SHP77 (cell line): ENCODE measurements around the gene ZBTB42.

Source experiments
- DNase-seq, 2 experiments: peaks; one replicate each; lab custom pipeline; 2025; lab: John Stamatoyannopoulos, UW

ZBTB42 gene

GRCh38 chr14:104782808-104783139 is 18.1 kb upstream of the ZBTB42 start:
- no peak for DNase-seq

GRCh38 chr14:104783484-104784217 is 17.2 kb upstream of the ZBTB42 start:
- no peak for DNase-seq

GRCh38 chr14:104784218-104784568 is 16.7 kb upstream of the ZBTB42 start:
- no peak for DNase-seq

- peak in 1 of 2 experiments; percentile 67 for DNase-seq
These were observed 15.8 kb upstream of the ZBTB42 start for GRCh38 chr14:104784846-104785707.

- no peak for DNase-seq
These were observed 15.2 kb upstream of the ZBTB42 start for GRCh38 chr14:104785708-104786080.

GRCh38 chr14:104786091-104786586 is 14.8 kb upstream of the ZBTB42 start:
- DNase-seq = no peak

GRCh38 chr14:104786726-104787675 is 13.9 kb upstream of the ZBTB42 start:
- no peak for DNase-seq

GRCh38 chr14:104787736-104788135 is 13.2 kb upstream of the ZBTB42 start:
- no peak for DNase-seq

GRCh38 chr14:104788161-104788818 is 12.6 kb upstream of the ZBTB42 start:
- no peak for DNase-seq

- DNase-seq = no peak
These were observed 11.8 kb upstream of the ZBTB42 start for GRCh38 chr14:104788873-104789663.

- DNase-seq = no peak
These were observed 10.9 kb upstream of the ZBTB42 start for GRCh38 chr14:104789752-104790743.

- DNase-seq = no peak
These were observed 9.5 kb upstream of the ZBTB42 start for GRCh38 chr14:104791425-104791824.

- DNase-seq = no peak
These were observed 8.6 kb upstream of the ZBTB42 start for GRCh38 chr14:104792101-104792884.

- no peak for DNase-seq
These were observed 7.8 kb upstream of the ZBTB42 start for GRCh38 chr14:104792945-104793702.

GRCh38 chr14:104793703-104793959 is 7.3 kb upstream of the ZBTB42 start:
- no peak for DNase-seq

GRCh38 chr14:104794099-104794498 is 6.8 kb upstream of the ZBTB42 start:
- DNase-seq = no peak

- no peak for DNase-seq
These were observed 6.3 kb upstream of the ZBTB42 start for GRCh38 chr14:104794631-104794992.

GRCh38 chr14:104794993-104795780 is 5.7 kb upstream of the ZBTB42 start, which contains the start of gene AKT1:
AKT1 (minus strand) TSS chr14:104795748; CDS start chr14:104792643, 3,105 bp downstream.
- no peak for DNase-seq
